GM21528 (cell line): ENCODE measurements around the gene HIVEP1.
A peak's percentile ranks its signal among the peaks of the same experiment; 100 is the strongest.

Experiments
- ATAC-seq: cut with Tn5 transposase; IDR thresholded peaks from one replicate; pipeline ENCODE4 v1.9.1; 2021; ENCODE audit warnings: mild to moderate bottlenecking, moderate library complexity; ENCODE audit not compliant: unreplicated experiment, low FRiP score

Gene HIVEP1

GRCh38 chr6:11989386-11989785, 22.7 kb upstream of the HIVEP1 start:
- ATAC-seq = no peak

- ATAC-seq = no peak
Observed at GRCh38 chr6:11992086-11992485, 20.0 kb upstream of the HIVEP1 start.

GRCh38 chr6:11994875-11995461, 17.1 kb upstream of the HIVEP1 start:
- no peak for ATAC-seq

GRCh38 chr6:11996751-11997150, 15.4 kb upstream of the HIVEP1 start:
- no peak for ATAC-seq

- ATAC-seq = no peak
Observed at GRCh38 chr6:11999246-11999645, 12.9 kb upstream of the HIVEP1 start.

GRCh38 chr6:12000174-12000573, 11.9 kb upstream of the HIVEP1 start:
- no peak for ATAC-seq

- no peak for ATAC-seq
Observed at GRCh38 chr6:12001004-12001705, 11.0 kb upstream of the HIVEP1 start.

- no peak for ATAC-seq
Observed at GRCh38 chr6:12001706-12002435, 10.2 kb upstream of the HIVEP1 start.

GRCh38 chr6:12007473-12007872, 4.6 kb upstream of the HIVEP1 start:
- ATAC-seq = no peak

- no peak for ATAC-seq
Observed at GRCh38 chr6:12007887-12008286, 4.2 kb upstream of the HIVEP1 start.

- peak; percentile 34 for ATAC-seq
Observed at GRCh38 chr6:12008366-12009179, 3.5 kb upstream of the HIVEP1 start.

GRCh38 chr6:12009180-12009685, 2.9 kb upstream of the HIVEP1 start:
- ATAC-seq = no peak

- no peak for ATAC-seq
Observed at GRCh38 chr6:12009876-12010634, 2.1 kb upstream of the HIVEP1 start.

- peak; percentile 48 for ATAC-seq
Observed at GRCh38 chr6:12010635-12011275, 1.4 kb upstream of the HIVEP1 start.

- ATAC-seq = peak; percentile 63
Observed at GRCh38 chr6:12011276-12012037, 655 bp upstream of the HIVEP1 start.

- no peak for ATAC-seq
Observed at GRCh38 chr6:12012558-12013306, 620 bp downstream of the HIVEP1 start.

GRCh38 chr6:12013307-12013719, 1.2 kb downstream of the HIVEP1 start:
- ATAC-seq = no peak
